IPS-18a (cell line): ENCODE data around the gene DNAJC11.
"Not testable (repeated sequence)": the region's sequence is repeated elsewhere in the genome, so short reads cannot be mapped to it uniquely, and the experiment has no call there.

ENCODE experiments used
- H3K27ac ChIP-seq: one replicate; pipeline ENCODE4 v1.5.1; 2013; ENCODE audit warnings: low read length
- H3K27me3 ChIP-seq: one replicate; pipeline ENCODE4 v1.6.1; 2013; ENCODE audit warnings: mild to moderate bottlenecking, low read length; ENCODE audit not compliant: control insufficient read depth, insufficient read depth
- H3K36me3 ChIP-seq: one replicate; pipeline ENCODE4 v1.6.1; 2013; ENCODE audit warnings: low read depth, low read length; ENCODE audit not compliant: control insufficient read depth
- H3K4me1 ChIP-seq: one replicate; pipeline ENCODE4 v1.6.1; 2013; ENCODE audit warnings: low read depth, low read length; ENCODE audit not compliant: control insufficient read depth
- H3K4me3 ChIP-seq: one replicate; pipeline ENCODE4 v1.5.1; 2013; ENCODE audit warnings: low read length
- H3K9ac ChIP-seq: one replicate; pipeline ENCODE4 v1.6.1; 2013; ENCODE audit warnings: mild to moderate bottlenecking, low read length, moderate library complexity
- H3K9me3 ChIP-seq: one replicate; pipeline ENCODE4 v1.6.1; 2013; ENCODE audit warnings: low read depth, low read length; ENCODE audit not compliant: control insufficient read depth

DNAJC11 gene

GRCh38 chr1:6601923-6602668, 99.5 kb downstream of the DNAJC11 start:
- peaks cover 11% of the 10 kb centered on the region for H3K27me3 ChIP-seq
- peaks cover 11% of the 10 kb centered on the region for H3K36me3 ChIP-seq
- H3K9me3 ChIP-seq = no peaks in the 10 kb centered on the region
- H3K4me3 ChIP-seq = peak overlapping the region; percentile 90
- peak overlapping the region; percentile 75 for H3K9ac ChIP-seq
- H3K27ac ChIP-seq = no peak overlapping the region
- H3K4me1 ChIP-seq = peaks cover 19% of the 10 kb centered on the region

GRCh38 chr1:6601049-6601922, 100.3 kb downstream of the DNAJC11 start:
- Histone ChIP-seq H3K9ac (peak overlapping the region; percentile 75), H3K27me3 (peaks cover 11% of the 10 kb centered on the region), H3K4me1 (peaks cover 19% of the 10 kb centered on the region), H3K4me3 (peak overlapping the region; percentile 90), H3K9me3 (no peaks in the 10 kb centered on the region), H3K27ac (peak overlapping the region; percentile 21), H3K36me3 (peaks cover 20% of the 10 kb centered on the region)

GRCh38 chr1:6600410-6601048, 101.1 kb downstream of the DNAJC11 start:
- Histone ChIP-seq H3K27me3 (peaks cover 11% of the 10 kb centered on the region), H3K36me3 (peaks cover 25% of the 10 kb centered on the region), H3K9me3 (no peaks in the 10 kb centered on the region), H3K9ac (peak overlapping the region; percentile 75), H3K4me1 (peaks cover 19% of the 10 kb centered on the region), H3K27ac (peak overlapping the region; percentile 21), H3K4me3 (peak overlapping the region; percentile 90)

- Histone ChIP-seq H3K4me3 (peak overlapping the region; percentile 90), H3K27me3 (peaks cover 11% of the 10 kb centered on the region), H3K4me1 (peaks cover 19% of the 10 kb centered on the region), H3K36me3 (peaks cover 31% of the 10 kb centered on the region)
- not testable (repeated sequence) for H3K9ac ChIP-seq, H3K27ac ChIP-seq, H3K9me3 ChIP-seq
These were observed 101.6 kb downstream of the DNAJC11 start for GRCh38 chr1:6599991-6600390.

GRCh38 chr1:6599141-6599975, 102.3 kb downstream of the DNAJC11 start:
- no peak overlapping the region for H3K27ac ChIP-seq

GRCh38 chr1:6597777-6598131, 103.9 kb downstream of the DNAJC11 start:
- Histone ChIP-seq H3K4me1 (peaks cover 8% of the 10 kb centered on the region), H3K9ac (no peak overlapping the region), H3K9me3 (no peaks in the 10 kb centered on the region), H3K36me3 (peaks cover 43% of the 10 kb centered on the region), H3K27ac (no peak overlapping the region), H3K4me3 (no peak overlapping the region), H3K27me3 (peaks cover 11% of the 10 kb centered on the region)

More at GRCh38 chr1:6599141-6599975, 102.3 kb downstream of the DNAJC11 start:
- H3K4me1 ChIP-seq = peaks cover 17% of the 10 kb centered on the region
- no peaks in the 10 kb centered on the region for H3K9me3 ChIP-seq
- peaks cover 34% of the 10 kb centered on the region for H3K36me3 ChIP-seq
- no peak overlapping the region for H3K4me3 ChIP-seq
- no peak overlapping the region for H3K9ac ChIP-seq
- peaks cover 11% of the 10 kb centered on the region for H3K27me3 ChIP-seq

GRCh38 chr1:6596886-6597776, 104.5 kb downstream of the DNAJC11 start:
- Histone ChIP-seq H3K36me3 (peaks cover 47% of the 10 kb centered on the region), H3K27ac (no peak overlapping the region), H3K9ac (no peak overlapping the region), H3K4me3 (no peak overlapping the region), H3K9me3 (no peaks in the 10 kb centered on the region), H3K4me1 (peaks cover 8% of the 10 kb centered on the region), H3K27me3 (peaks cover 11% of the 10 kb centered on the region)

GRCh38 chr1:6596351-6596750, 105.3 kb downstream of the DNAJC11 start:
- no peak overlapping the region for H3K9ac ChIP-seq
- no peak overlapping the region for H3K4me3 ChIP-seq
- peaks cover 6% of the 10 kb centered on the region for H3K27me3 ChIP-seq
- no peaks in the 10 kb centered on the region for H3K9me3 ChIP-seq
- H3K27ac ChIP-seq = no peak overlapping the region
- H3K4me1 ChIP-seq = peaks cover 8% of the 10 kb centered on the region
- H3K36me3 ChIP-seq = peaks cover 51% of the 10 kb centered on the region

GRCh38 chr1:6594977-6595740, 106.5 kb downstream of the DNAJC11 start:
- Histone ChIP-seq H3K36me3 (peaks cover 55% of the 10 kb centered on the region), H3K27ac (no peak overlapping the region), H3K9ac (no peak overlapping the region), H3K4me1 (peaks cover under 1% of the 10 kb centered on the region), H3K9me3 (no peaks in the 10 kb centered on the region), H3K27me3 (no peaks in the 10 kb centered on the region), H3K4me3 (no peak overlapping the region)

- Histone ChIP-seq H3K4me1 (no peaks in the 10 kb centered on the region), H3K36me3 (peaks cover 64% of the 10 kb centered on the region), H3K27ac (no peak overlapping the region), H3K27me3 (no peaks in the 10 kb centered on the region), H3K4me3 (no peak overlapping the region), H3K9ac (no peak overlapping the region), H3K9me3 (no peaks in the 10 kb centered on the region)
These were observed 107.8 kb downstream of the DNAJC11 start for GRCh38 chr1:6593810-6594209.
